Uterus (tissue), 4 donors: Measurements from ENCODE around the gene MKKS. TPM values are rescaled to one million over a fixed set of nuclear protein-coding genes. Genes with fewer than 3 reads are reported as not detected.
A peak's percentile ranks its signal among the peaks of the same experiment; 100 is the strongest.

Experiments used
- DNase-seq, 2 donors: peaks; one replicate each; pipeline ENCODE4 v3.0.0-alpha.2; 2019 to 2020
- H3K27ac ChIP-seq, 2 donors: fragments of 200-600 bp; sonication (generic); 1 replicate in 1 of 2; 2 replicates in 1 of 2; pipeline ENCODE4 v1.5.1; 2016 to 2018
- H3K27me3 ChIP-seq, 2 donors: fragments of 200-600 bp; sonication (generic); one replicate each; pipeline ENCODE4 v1.5.1; 2018 to 2019; ENCODE audit warnings: control low read depth in 1 of 2
- H3K36me3 ChIP-seq, 2 donors: fragments of 200-600 bp; sonication (generic); one replicate each; pipeline ENCODE4 v1.5.1; 2019; ENCODE audit warnings: control low read depth in 1 of 2
- H3K4me1 ChIP-seq, 2 donors: fragments of 200-600 bp; sonication (generic); one replicate each; pipeline ENCODE4 v1.5.1; 2018 to 2019; ENCODE audit warnings: control low read depth in 1 of 2
- H3K4me3 ChIP-seq, 2 donors: fragments of 200-600 bp; sonication (generic); 1 replicate in 1 of 2; 2 replicates in 1 of 2; pipeline ENCODE4 v1.5.1; 2018 to 2019; ENCODE audit warnings: mild to moderate bottlenecking in 1 of 2
- H3K9me3 ChIP-seq, 2 donors: fragments of 200-600 bp; sonication (generic); one replicate each; pipeline ENCODE4 v1.5.1; 2019; ENCODE audit warnings: control low read depth in 1 of 2
- POLR2A ChIP-seq, 2 donors: fragments of 450-650 bp; IDR thresholded peaks; one replicate each; pipeline ENCODE4 v1.6.1; 2016; ENCODE audit warnings: antibody characterized with exemption in 2 of 2, mild to moderate bottlenecking in 1 of 2, moderate library complexity in 1 of 2
- intact Hi-C: fragments of 100-400 bp; cut with DNase I; formaldehyde crosslinking; loops from one replicate; pipeline ENCODE4 v1.15.1; 2023; ENCODE audit warnings: low total_unique reads
- total RNA-seq, 4 donors: library from RNA; depleted of rRNA in 3 of 4; stranded (reverse); fragments of >200 nt in 3 of 4; gene quantifications; one replicate each; pipeline versions ENCODE4 v1.1.0 to v1.2.4, GENCODE V29; 2014 to 2023
- TF ChIP-seq, protein P1 (sequence below), 4 experiments: fragments of 200-600 bp in 2 of 4; fragments of 450-650 bp in 2 of 4; sonication (generic) in 2 of 4; IDR thresholded peaks; one replicate each; pipeline ENCODE4 v1.5.1; 2016 to 2019; ENCODE audit warnings: antibody characterized with exemption in 4 of 4, mild to moderate bottlenecking in 2 of 4, moderate library complexity in 1 of 4
- donor health status: DM: yes; HTN: yes; CAD: no.

The MKKS gene
- total RNA-seq, 4 donors from 2014 or later, result 15.9 to 27.9 (median 20.3) TPM

- intact Hi-C loops, result loop anchor here (10.0 kb wide), 1 partner anchor 240 kb away; the partner anchor contains the start of gene JAG1
Measured at GRCh38 chr20:10434832-10435812, 1.1 kb upstream of the MKKS start, which contains the start of gene SLX4IP. Gene SLX4IP (plus strand): TSS chr20:10435305. CDS start chr20:10458205, 22,900 bp downstream.

DNA sequence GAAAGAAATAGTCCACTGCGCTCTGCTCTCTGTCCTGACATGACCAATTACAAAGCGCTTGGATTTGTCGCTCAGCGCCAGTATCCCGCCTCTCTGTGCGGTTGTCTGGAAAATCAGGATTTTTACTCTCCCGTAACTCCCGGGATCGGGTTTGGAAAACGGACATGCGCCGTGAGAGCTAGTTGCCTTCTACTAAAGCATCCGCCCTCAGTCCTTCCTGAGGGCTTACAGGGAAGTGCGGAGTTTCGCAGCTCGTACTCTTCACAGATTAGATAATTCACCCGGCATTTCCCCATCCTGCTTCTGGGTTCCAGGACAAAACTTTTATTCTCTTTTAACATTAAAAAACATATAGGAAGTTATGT, 427 bp upstream of the MKKS start:
- intact Hi-C loops, result loop anchor here (10.0 kb wide), 1 partner anchor 240 kb away; the partner anchor contains the start of gene JAG1
- Histone ChIP-seq H3K9me3 (no peaks in the 10 kb centered on the region), H3K27me3 (no peaks in the 10 kb centered on the region), H3K4me3 (peak overlapping the region; percentile 86 to 99), H3K27ac (peak overlapping the region; percentile 85 to 98), H3K4me1 (no peaks in the 10 kb centered on the region), H3K36me3 (no peaks in the 10 kb centered on the region)
- TF ChIP-seq POLR2A (IDR thresholded peaks at IDR 0.05), result peak; percentile 66 to 79
- TF ChIP-seq, protein P1, sequence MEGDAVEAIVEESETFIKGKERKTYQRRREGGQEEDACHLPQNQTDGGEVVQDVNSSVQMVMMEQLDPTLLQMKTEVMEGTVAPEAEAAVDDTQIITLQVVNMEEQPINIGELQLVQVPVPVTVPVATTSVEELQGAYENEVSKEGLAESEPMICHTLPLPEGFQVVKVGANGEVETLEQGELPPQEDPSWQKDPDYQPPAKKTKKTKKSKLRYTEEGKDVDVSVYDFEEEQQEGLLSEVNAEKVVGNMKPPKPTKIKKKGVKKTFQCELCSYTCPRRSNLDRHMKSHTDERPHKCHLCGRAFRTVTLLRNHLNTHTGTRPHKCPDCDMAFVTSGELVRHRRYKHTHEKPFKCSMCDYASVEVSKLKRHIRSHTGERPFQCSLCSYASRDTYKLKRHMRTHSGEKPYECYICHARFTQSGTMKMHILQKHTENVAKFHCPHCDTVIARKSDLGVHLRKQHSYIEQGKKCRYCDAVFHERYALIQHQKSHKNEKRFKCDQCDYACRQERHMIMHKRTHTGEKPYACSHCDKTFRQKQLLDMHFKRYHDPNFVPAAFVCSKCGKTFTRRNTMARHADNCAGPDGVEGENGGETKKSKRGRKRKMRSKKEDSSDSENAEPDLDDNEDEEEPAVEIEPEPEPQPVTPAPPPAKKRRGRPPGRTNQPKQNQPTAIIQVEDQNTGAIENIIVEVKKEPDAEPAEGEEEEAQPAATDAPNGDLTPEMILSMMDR (IDR thresholded peaks at IDR 0.05), result no peak
- DNase-seq, result peak; percentile 93 to 96

More at GRCh38 chr20:10434832-10435812, 1.1 kb upstream of the MKKS start, which contains the start of gene SLX4IP:
- peak; percentile 93 to 95 for DNase-seq
- H3K36me3 ChIP-seq, result no peaks in the 10 kb centered on the region
- H3K4me1 ChIP-seq, result no peaks in the 10 kb centered on the region
- H3K27me3 ChIP-seq, result no peaks in the 10 kb centered on the region
- TF ChIP-seq POLR2A (IDR thresholded peaks at IDR 0.05), result no peak
- TF ChIP-seq, protein P1 (IDR thresholded peaks at IDR 0.05), result no peak
- H3K9me3 ChIP-seq, result no peaks in the 10 kb centered on the region
- H3K4me3 ChIP-seq, result peak within 1 kb of the TSS; percentile 86 to 99
- peak within 1 kb of the TSS; percentile 85 to 98 for H3K27ac ChIP-seq

DNA sequence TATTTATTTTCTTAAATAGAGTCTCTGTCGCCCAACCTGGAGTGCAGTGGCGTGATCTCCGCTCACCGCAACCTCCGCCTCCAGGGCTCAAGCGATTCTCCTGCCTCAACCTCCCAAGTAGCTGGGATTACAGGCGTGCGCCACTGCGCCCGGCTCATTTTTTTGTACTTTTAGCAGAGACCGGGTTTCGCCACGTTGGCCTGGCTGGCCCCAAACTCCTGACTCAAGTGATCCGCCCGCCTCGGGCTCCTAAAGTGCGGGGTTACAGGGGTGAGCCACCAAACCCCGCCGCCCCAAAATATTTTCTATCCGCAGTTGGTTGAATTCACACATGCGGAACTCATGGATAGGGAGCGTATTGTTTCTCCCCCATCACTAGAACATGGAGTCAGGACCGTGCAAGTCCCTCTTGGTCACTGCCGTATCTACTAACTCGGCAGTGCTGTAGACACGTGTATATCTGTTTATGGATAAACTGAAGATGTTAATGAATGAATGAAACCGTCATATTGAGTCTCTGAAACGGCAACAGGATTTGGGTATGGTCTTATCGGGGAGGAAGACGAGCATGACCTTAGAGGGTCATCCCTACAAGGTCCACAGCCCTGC, 904 bp downstream of the MKKS start:
- Histone ChIP-seq H3K4me1 (no peaks in the 10 kb centered on the region), H3K27me3 (no peaks in the 10 kb centered on the region), H3K36me3 (no peaks in the 10 kb centered on the region), H3K27ac (peak overlapping the region; percentile 85 to 98), H3K9me3 (no peaks in the 10 kb centered on the region), H3K4me3 (peak overlapping the region; percentile 86 to 99)
- TF ChIP-seq POLR2A (IDR thresholded peaks at IDR 0.05), result no peak
- TF ChIP-seq, protein P1 (IDR thresholded peaks at IDR 0.05), result no peak
- intact Hi-C loops, result loop anchor here (10.0 kb wide), 1 partner anchor 242 kb away; the partner anchor contains the start of gene JAG1
- no peak for DNase-seq

- intact Hi-C loops, result loop anchor here (10.0 kb wide), 1 partner anchor 243 kb away; the partner anchor contains the start of gene JAG1
Measured at GRCh38 chr20:10432079-10432478, 1.9 kb downstream of the MKKS start.

More at GRCh38 chr20:10432079-10432478, 1.9 kb downstream of the MKKS start:
- Histone ChIP-seq H3K27ac (no peak overlapping the region), H3K9me3 (no peaks in the 10 kb centered on the region), H3K27me3 (no peaks in the 10 kb centered on the region), H3K36me3 (no peaks in the 10 kb centered on the region), H3K4me1 (no peaks in the 10 kb centered on the region), H3K4me3 (no peak overlapping the region)
- TF ChIP-seq POLR2A (IDR thresholded peaks at IDR 0.05), result no peak
- TF ChIP-seq, protein P1 (IDR thresholded peaks at IDR 0.05), result no peak
- DNase-seq, result no peak
